ENCODE measurements around the gene CYB561A3.
"Not testable (repeated sequence)": the region's sequence is repeated elsewhere in the genome, so short reads cannot be mapped to it uniquely, and the experiment has no call there.

Gene CYB561A3

GRCh38 chr11:61361741-61362541 lies at the start of gene CYB561A3, which contains the start of gene TMEM138:
TSS of gene CYB561A3 (minus strand) at chr11:61361882. CDS start at chr11:61356713, 5,169 bp downstream.
TSS of gene TMEM138 (plus strand) at chr11:61362374. CDS start at chr11:61364391, 2,017 bp downstream.
- peak; percentile 77 for DNase-seq (ENCODE audit: insufficient read length, low spot score)
- FAIRE-seq, result peak; percentile 90

- no peak for FAIRE-seq
- DNase-seq (ENCODE audit: insufficient read length, low spot score), result no peak
Observed at GRCh38 chr11:61406991-61407728, 45.5 kb upstream of the CYB561A3 start.

GRCh38 chr11:61406067-61406466 lies 44.4 kb upstream of the CYB561A3 start:
- no peak for DNase-seq (ENCODE audit: insufficient read length, low spot score)
- no peak for FAIRE-seq

GRCh38 chr11:61404641-61405040 lies 43.0 kb upstream of the CYB561A3 start:
- FAIRE-seq, result no peak
- DNase-seq (ENCODE audit: insufficient read length, low spot score), result no peak

GRCh38 chr11:61404103-61404502 lies 42.4 kb upstream of the CYB561A3 start:
- no peak for FAIRE-seq

GRCh38 chr11:61403658-61404057 lies 42.0 kb upstream of the CYB561A3 start:
- FAIRE-seq, result no peak
- no peak for DNase-seq (ENCODE audit: insufficient read length, low spot score)

More at GRCh38 chr11:61404103-61404502, 42.4 kb upstream of the CYB561A3 start:
- DNase-seq (ENCODE audit: insufficient read length, low spot score), result no peak

GRCh38 chr11:61401573-61401972 lies 39.9 kb upstream of the CYB561A3 start:
- no peak for DNase-seq (ENCODE audit: insufficient read length, low spot score)
- FAIRE-seq, result no peak

- FAIRE-seq, result no peak
- DNase-seq (ENCODE audit: insufficient read length, low spot score), result no peak
Observed at GRCh38 chr11:61401173-61401572, 39.5 kb upstream of the CYB561A3 start.

- FAIRE-seq, result peak; percentile 44
- peak; percentile 28 for DNase-seq (ENCODE audit: insufficient read length, low spot score)
Observed at GRCh38 chr11:61392981-61393595, 31.4 kb upstream of the CYB561A3 start.

- FAIRE-seq (no peak), DNase-seq (ENCODE audit: insufficient read length, low spot score) (no peak)
Observed at GRCh38 chr11:61390161-61390560, 28.5 kb upstream of the CYB561A3 start.

- DNase-seq (ENCODE audit: insufficient read length, low spot score), result no peak
- FAIRE-seq, result no peak
Observed at GRCh38 chr11:61384271-61385242, 22.9 kb upstream of the CYB561A3 start.

- not testable (repeated sequence) for DNase-seq (ENCODE audit: insufficient read length, low spot score); FAIRE-seq
Observed at GRCh38 chr11:61383859-61384258, 22.2 kb upstream of the CYB561A3 start.

GRCh38 chr11:61380884-61381283 lies 19.2 kb upstream of the CYB561A3 start:
- no peak for FAIRE-seq

GRCh38 chr11:61378713-61379313 lies 17.1 kb upstream of the CYB561A3 start:
- DNase-seq (ENCODE audit: insufficient read length, low spot score) (no peak), FAIRE-seq (no peak)

More at GRCh38 chr11:61380884-61381283, 19.2 kb upstream of the CYB561A3 start:
- DNase-seq (ENCODE audit: insufficient read length, low spot score), result no peak

- FAIRE-seq (no peak), DNase-seq (ENCODE audit: insufficient read length, low spot score) (no peak)
Observed at GRCh38 chr11:61377461-61378160, 15.9 kb upstream of the CYB561A3 start.

GRCh38 chr11:61375761-61376108 lies 14.1 kb upstream of the CYB561A3 start:
- FAIRE-seq (no peak), DNase-seq (ENCODE audit: insufficient read length, low spot score) (no peak)

GRCh38 chr11:61372659-61373420 lies 11.2 kb upstream of the CYB561A3 start:
- DNase-seq (ENCODE audit: insufficient read length, low spot score) (no peak), FAIRE-seq (no peak)

- DNase-seq (ENCODE audit: insufficient read length, low spot score) (no peak), FAIRE-seq (no peak)
Observed at GRCh38 chr11:61370349-61371005, 8.8 kb upstream of the CYB561A3 start.

All from GM19239 (cell line).